ENCODE results near the gene HBG1. TPM values are rescaled to one million over a fixed set of nuclear protein-coding genes. Genes with fewer than 3 reads are reported as not detected.
"Not testable (repeated sequence)": the region's sequence is repeated elsewhere in the genome, so short reads cannot be mapped to it uniquely, and the experiment has no call there.

HBG1 gene
- total RNA-seq = not detected in 3 replicates
- long read RNA-seq = 0 reads

GRCh38 chr11:5249807-5250396 lies at the start of gene HBG1:
TSS of gene HBG1 (minus strand) at chr11:5249857. CDS start at chr11:5249804, 53 bp downstream.
- H3K4me3 Mint-ChIP-seq (ENCODE audit: unreplicated experiment); H3K36me3 Mint-ChIP-seq (ENCODE audit: low read depth); H3K27ac Mint-ChIP-seq (ENCODE audit: unreplicated experiment); DNase-seq (ENCODE audit: low spot score); H3K9me3 Mint-ChIP-seq (ENCODE audit: low read depth); H3K4me1 Mint-ChIP-seq (ENCODE audit: low read depth): not testable (repeated sequence)
- H3K27me3 Mint-ChIP-seq (ENCODE audit: low read depth) = peaks cover 26% of the 10 kb centered on the region

- Mint-ChIP-seq H3K27me3 (ENCODE audit: low read depth) (peaks cover 14% of the 10 kb centered on the region), H3K27ac (ENCODE audit: unreplicated experiment) (no peak overlapping the region), H3K4me3 (ENCODE audit: unreplicated experiment) (no peak overlapping the region), H3K4me1 (ENCODE audit: low read depth) (no peaks in the 10 kb centered on the region), H3K36me3 (ENCODE audit: low read depth) (no peaks in the 10 kb centered on the region), H3K9me3 (ENCODE audit: low read depth) (peaks cover 2% of the 10 kb centered on the region)
- no peak for DNase-seq (ENCODE audit: low spot score)
- TF ChIP-seq CTCF (IDR thresholded peaks at IDR 0.05) = no peak
Observed at GRCh38 chr11:5298451-5298850, 48.8 kb upstream of the HBG1 start.

GRCh38 chr11:5297721-5298323 lies 48.2 kb upstream of the HBG1 start:
- Mint-ChIP-seq H3K9me3 (ENCODE audit: low read depth) (peaks cover 2% of the 10 kb centered on the region), H3K4me1 (ENCODE audit: low read depth) (no peaks in the 10 kb centered on the region), H3K4me3 (ENCODE audit: unreplicated experiment) (no peak overlapping the region), H3K36me3 (ENCODE audit: low read depth) (no peaks in the 10 kb centered on the region), H3K27me3 (ENCODE audit: low read depth) (peaks cover 14% of the 10 kb centered on the region), H3K27ac (ENCODE audit: unreplicated experiment) (no peak overlapping the region)
- no peak for TF ChIP-seq CTCF (IDR thresholded peaks at IDR 0.05)
- no peak for DNase-seq (ENCODE audit: low spot score)

- H3K4me3 Mint-ChIP-seq (ENCODE audit: unreplicated experiment); H3K36me3 Mint-ChIP-seq (ENCODE audit: low read depth): not testable (repeated sequence)
- H3K27me3 Mint-ChIP-seq (ENCODE audit: low read depth) = peaks cover 11% of the 10 kb centered on the region
Observed at GRCh38 chr11:5294342-5294995, 44.8 kb upstream of the HBG1 start.

GRCh38 chr11:5293028-5293427 lies 43.4 kb upstream of the HBG1 start:
- no peaks in the 10 kb centered on the region for H3K4me1 Mint-ChIP-seq (ENCODE audit: low read depth)
- no peak for DNase-seq (ENCODE audit: low spot score)
- no peaks in the 10 kb centered on the region for H3K9me3 Mint-ChIP-seq (ENCODE audit: low read depth)
- no peak overlapping the region for H3K4me3 Mint-ChIP-seq (ENCODE audit: unreplicated experiment)
- TF ChIP-seq CTCF (IDR thresholded peaks at IDR 0.05) = no peak
- no peak overlapping the region for H3K27ac Mint-ChIP-seq (ENCODE audit: unreplicated experiment)
- no peaks in the 10 kb centered on the region for H3K36me3 Mint-ChIP-seq (ENCODE audit: low read depth)
- H3K27me3 Mint-ChIP-seq (ENCODE audit: low read depth) = peaks cover 11% of the 10 kb centered on the region

More at GRCh38 chr11:5294342-5294995, 44.8 kb upstream of the HBG1 start:
- H3K9me3 Mint-ChIP-seq (ENCODE audit: low read depth); DNase-seq (ENCODE audit: low spot score); H3K4me1 Mint-ChIP-seq (ENCODE audit: low read depth); H3K27ac Mint-ChIP-seq (ENCODE audit: unreplicated experiment): not testable (repeated sequence)

GRCh38 chr11:5291207-5291838 lies 41.7 kb upstream of the HBG1 start:
- no peak for DNase-seq (ENCODE audit: low spot score)
- Mint-ChIP-seq H3K36me3 (ENCODE audit: low read depth) (no peaks in the 10 kb centered on the region), H3K9me3 (ENCODE audit: low read depth) (no peaks in the 10 kb centered on the region), H3K4me3 (ENCODE audit: unreplicated experiment) (no peak overlapping the region), H3K4me1 (ENCODE audit: low read depth) (no peaks in the 10 kb centered on the region), H3K27ac (ENCODE audit: unreplicated experiment) (no peak overlapping the region), H3K27me3 (ENCODE audit: low read depth) (peaks cover 2% of the 10 kb centered on the region)
- peak; percentile 72 for TF ChIP-seq CTCF (IDR thresholded peaks at IDR 0.05)

Measured in chondrocyte (in vitro differentiated cells).